VCaP (cell line): ENCODE results near the gene MIXL1.
A peak's percentile ranks its signal among the peaks of the same experiment; 100 is the strongest.

Experiments
- H3K27ac ChIP-seq: fragments of 450-650 bp; 2 replicates; pipeline ENCODE4 v1.5.1; 2017
- TF ChIP-seq, protein P1 (sequence below): fragments of 450-650 bp; conservative IDR thresholded peaks from 2 replicates; pipeline ENCODE4 v1.5.1; 2017; ENCODE audit warnings: mild to moderate bottlenecking, moderate library complexity

The MIXL1 gene

GRCh38 chr1:226216056-226216455 is 7.4 kb upstream of the MIXL1 start:
- no peak overlapping the region for H3K27ac ChIP-seq
- TF ChIP-seq, protein P1, sequence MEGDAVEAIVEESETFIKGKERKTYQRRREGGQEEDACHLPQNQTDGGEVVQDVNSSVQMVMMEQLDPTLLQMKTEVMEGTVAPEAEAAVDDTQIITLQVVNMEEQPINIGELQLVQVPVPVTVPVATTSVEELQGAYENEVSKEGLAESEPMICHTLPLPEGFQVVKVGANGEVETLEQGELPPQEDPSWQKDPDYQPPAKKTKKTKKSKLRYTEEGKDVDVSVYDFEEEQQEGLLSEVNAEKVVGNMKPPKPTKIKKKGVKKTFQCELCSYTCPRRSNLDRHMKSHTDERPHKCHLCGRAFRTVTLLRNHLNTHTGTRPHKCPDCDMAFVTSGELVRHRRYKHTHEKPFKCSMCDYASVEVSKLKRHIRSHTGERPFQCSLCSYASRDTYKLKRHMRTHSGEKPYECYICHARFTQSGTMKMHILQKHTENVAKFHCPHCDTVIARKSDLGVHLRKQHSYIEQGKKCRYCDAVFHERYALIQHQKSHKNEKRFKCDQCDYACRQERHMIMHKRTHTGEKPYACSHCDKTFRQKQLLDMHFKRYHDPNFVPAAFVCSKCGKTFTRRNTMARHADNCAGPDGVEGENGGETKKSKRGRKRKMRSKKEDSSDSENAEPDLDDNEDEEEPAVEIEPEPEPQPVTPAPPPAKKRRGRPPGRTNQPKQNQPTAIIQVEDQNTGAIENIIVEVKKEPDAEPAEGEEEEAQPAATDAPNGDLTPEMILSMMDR = no peak

DNA sequence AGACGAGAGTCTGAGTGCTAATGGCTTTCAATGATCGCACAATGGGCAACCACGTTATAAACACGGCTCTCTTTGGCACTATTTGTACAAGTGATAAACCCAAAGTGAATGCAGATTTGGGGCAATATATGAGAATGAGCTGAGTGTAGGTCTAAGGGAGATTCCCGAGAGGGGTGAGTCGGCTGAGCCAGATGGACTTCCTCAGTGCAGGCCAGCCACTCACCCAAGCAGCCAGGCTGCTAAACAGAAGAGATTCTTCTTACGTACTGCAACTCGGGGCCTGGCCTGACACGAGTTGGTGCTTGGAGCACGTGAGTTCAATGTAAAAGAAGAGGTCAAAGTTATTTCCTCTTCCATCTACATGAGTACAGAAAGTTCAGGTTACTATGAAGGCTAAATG is 6.2 kb upstream of the MIXL1 start:
- TF ChIP-seq, protein P1 = no peak
- H3K27ac ChIP-seq = no peak overlapping the region

- TF ChIP-seq, protein P1 = no peak
Observed at GRCh38 chr1:226220473-226221189, 2.8 kb upstream of the MIXL1 start.

GRCh38 chr1:226222686-226223085 is 778 bp upstream of the MIXL1 start:
- TF ChIP-seq, protein P1 = no peak
- no peak overlapping the region for H3K27ac ChIP-seq

More at GRCh38 chr1:226220473-226221189, 2.8 kb upstream of the MIXL1 start:
- H3K27ac ChIP-seq = no peak overlapping the region

GRCh38 chr1:226223786-226224244 is 351 bp downstream of the MIXL1 start:
- TF ChIP-seq, protein P1 = peak; percentile 9; the same call in 1 of the 2 replicates

GRCh38 chr1:226226601-226227000 is 3.1 kb downstream of the MIXL1 start:
- TF ChIP-seq, protein P1 = no peak
- H3K27ac ChIP-seq = no peak overlapping the region

More at GRCh38 chr1:226223786-226224244, 351 bp downstream of the MIXL1 start:
- no peak overlapping the region for H3K27ac ChIP-seq

DNA sequence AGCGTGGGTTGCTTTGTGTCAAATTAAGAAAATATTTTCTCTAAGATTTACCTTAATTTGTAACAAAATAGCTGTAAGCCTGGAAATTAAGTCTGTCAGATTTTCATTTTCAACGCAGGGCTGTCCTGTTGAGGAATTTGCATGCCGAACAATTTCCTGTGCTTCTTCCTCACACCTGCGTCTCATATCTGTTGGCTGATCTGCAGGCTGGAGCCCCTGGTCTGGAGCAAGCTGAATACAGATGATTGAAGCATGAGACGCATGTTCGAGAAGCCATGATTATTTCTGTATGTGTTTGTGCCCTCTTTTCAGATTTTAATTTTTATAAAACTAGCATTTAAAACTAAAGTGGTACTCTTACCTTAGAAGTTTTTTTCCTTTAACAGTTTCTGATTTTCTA is 9.8 kb downstream of the MIXL1 start:
- H3K27ac ChIP-seq = no peak overlapping the region
- TF ChIP-seq, protein P1 = no peak
